ENCODE results near the gene RTN4RL2.
A peak's percentile ranks its signal among the peaks of the same experiment; 100 is the strongest.

DNA sequence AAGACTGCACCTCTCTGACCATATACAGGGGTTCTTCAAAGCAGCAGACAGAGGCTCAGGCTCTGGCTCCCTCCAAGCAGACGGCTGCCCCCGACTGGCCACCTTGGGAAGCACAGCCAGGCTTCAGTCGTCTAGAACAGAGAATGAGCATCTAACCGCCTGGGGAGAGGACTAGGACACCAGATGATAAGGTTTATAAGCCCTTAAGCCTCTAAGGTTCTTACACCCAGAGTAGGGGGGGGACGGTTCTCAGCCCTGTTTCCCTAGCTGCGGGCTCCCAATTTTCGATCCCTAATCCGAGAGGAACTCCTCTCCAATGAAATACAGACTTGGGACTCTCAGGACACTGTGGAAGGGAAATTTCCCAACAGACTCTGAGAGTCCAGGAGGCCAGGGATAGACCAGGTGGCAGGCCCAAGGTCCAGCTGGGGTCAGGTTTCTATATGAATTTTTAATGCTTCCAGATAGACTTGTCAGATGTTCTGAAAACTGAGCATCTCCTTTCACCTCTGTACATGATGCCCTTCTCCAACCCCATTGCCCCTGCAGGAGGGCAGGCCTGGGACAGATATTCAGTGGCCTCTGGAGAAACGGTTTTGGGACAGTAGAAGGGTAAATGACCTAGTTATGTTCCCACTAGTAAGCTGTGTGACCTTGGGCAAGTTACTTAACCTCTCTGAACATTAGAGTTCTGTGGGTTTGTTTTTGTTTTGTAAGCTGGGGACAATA, 20.2 kb downstream of the RTN4RL2 start:
- TF ChIP-seq, protein P1, sequence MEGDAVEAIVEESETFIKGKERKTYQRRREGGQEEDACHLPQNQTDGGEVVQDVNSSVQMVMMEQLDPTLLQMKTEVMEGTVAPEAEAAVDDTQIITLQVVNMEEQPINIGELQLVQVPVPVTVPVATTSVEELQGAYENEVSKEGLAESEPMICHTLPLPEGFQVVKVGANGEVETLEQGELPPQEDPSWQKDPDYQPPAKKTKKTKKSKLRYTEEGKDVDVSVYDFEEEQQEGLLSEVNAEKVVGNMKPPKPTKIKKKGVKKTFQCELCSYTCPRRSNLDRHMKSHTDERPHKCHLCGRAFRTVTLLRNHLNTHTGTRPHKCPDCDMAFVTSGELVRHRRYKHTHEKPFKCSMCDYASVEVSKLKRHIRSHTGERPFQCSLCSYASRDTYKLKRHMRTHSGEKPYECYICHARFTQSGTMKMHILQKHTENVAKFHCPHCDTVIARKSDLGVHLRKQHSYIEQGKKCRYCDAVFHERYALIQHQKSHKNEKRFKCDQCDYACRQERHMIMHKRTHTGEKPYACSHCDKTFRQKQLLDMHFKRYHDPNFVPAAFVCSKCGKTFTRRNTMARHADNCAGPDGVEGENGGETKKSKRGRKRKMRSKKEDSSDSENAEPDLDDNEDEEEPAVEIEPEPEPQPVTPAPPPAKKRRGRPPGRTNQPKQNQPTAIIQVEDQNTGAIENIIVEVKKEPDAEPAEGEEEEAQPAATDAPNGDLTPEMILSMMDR (IDR thresholded peaks at IDR 0.05): peak; percentile 73
- TF ChIP-seq, protein P2, sequence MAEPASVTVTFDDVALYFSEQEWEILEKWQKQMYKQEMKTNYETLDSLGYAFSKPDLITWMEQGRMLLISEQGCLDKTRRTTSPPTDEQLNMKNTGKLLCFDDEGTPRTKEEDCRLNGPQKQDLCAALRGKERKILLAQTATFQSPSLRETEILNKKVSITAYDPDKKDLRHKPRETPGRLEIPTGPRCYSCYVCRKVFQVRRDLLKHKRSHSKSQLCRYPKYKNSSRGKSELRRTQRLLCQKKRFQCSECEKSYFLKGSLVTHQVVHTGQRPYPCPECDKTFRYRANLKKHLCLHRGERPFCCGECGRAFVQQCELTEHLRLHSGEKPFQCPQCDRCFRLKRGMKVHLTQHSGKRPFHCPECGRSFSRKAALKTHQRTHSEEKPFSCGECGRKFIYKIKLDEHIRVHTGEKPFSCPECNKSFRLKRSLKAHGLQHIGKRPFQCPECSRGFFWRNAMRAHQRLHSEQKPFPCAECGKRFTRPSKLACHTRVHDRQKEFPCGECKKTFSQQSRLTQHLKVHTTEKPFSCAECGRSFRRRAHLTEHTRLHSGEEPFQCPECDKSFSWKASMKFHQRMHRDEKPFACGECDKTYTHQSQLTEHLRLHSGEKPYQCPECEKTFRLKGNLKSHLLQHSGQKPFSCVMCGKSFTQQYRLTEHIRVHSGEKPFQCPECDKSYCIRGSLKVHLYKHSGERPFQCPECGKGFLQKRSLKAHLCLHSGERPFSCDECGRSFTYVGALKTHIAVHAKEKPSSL (CRISPR knock-in tag; conservative IDR thresholded peaks at IDR 0.05): no peak
- TF ChIP-seq, protein P3, sequence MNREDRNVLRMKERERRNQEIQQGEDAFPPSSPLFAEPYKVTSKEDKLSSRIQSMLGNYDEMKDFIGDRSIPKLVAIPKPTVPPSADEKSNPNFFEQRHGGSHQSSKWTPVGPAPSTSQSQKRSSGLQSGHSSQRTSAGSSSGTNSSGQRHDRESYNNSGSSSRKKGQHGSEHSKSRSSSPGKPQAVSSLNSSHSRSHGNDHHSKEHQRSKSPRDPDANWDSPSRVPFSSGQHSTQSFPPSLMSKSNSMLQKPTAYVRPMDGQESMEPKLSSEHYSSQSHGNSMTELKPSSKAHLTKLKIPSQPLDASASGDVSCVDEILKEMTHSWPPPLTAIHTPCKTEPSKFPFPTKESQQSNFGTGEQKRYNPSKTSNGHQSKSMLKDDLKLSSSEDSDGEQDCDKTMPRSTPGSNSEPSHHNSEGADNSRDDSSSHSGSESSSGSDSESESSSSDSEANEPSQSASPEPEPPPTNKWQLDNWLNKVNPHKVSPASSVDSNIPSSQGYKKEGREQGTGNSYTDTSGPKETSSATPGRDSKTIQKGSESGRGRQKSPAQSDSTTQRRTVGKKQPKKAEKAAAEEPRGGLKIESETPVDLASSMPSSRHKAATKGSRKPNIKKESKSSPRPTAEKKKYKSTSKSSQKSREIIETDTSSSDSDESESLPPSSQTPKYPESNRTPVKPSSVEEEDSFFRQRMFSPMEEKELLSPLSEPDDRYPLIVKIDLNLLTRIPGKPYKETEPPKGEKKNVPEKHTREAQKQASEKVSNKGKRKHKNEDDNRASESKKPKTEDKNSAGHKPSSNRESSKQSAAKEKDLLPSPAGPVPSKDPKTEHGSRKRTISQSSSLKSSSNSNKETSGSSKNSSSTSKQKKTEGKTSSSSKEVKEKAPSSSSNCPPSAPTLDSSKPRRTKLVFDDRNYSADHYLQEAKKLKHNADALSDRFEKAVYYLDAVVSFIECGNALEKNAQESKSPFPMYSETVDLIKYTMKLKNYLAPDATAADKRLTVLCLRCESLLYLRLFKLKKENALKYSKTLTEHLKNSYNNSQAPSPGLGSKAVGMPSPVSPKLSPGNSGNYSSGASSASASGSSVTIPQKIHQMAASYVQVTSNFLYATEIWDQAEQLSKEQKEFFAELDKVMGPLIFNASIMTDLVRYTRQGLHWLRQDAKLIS (CRISPR knock-in tag; IDR thresholded peaks at IDR 0.05; ENCODE audit: borderline replicate concordance): no peak
- TF ChIP-seq, protein P4, sequence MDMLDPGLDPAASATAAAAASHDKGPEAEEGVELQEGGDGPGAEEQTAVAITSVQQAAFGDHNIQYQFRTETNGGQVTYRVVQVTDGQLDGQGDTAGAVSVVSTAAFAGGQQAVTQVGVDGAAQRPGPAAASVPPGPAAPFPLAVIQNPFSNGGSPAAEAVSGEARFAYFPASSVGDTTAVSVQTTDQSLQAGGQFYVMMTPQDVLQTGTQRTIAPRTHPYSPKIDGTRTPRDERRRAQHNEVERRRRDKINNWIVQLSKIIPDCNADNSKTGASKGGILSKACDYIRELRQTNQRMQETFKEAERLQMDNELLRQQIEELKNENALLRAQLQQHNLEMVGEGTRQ (CRISPR knock-in tag; IDR thresholded peaks at IDR 0.05): no peak
- TF ChIP-seq RELA (CRISPR knock-in tag; IDR thresholded peaks at IDR 0.05; ENCODE audit: borderline replicate concordance): no peak
- TF ChIP-seq, protein P5, sequence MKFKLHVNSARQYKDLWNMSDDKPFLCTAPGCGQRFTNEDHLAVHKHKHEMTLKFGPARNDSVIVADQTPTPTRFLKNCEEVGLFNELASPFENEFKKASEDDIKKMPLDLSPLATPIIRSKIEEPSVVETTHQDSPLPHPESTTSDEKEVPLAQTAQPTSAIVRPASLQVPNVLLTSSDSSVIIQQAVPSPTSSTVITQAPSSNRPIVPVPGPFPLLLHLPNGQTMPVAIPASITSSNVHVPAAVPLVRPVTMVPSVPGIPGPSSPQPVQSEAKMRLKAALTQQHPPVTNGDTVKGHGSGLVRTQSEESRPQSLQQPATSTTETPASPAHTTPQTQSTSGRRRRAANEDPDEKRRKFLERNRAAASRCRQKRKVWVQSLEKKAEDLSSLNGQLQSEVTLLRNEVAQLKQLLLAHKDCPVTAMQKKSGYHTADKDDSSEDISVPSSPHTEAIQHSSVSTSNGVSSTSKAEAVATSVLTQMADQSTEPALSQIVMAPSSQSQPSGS (CRISPR knock-in tag; IDR thresholded peaks at IDR 0.05; ENCODE audit: borderline replicate concordance, low read depth): no peak
- TF ChIP-seq, protein P6, sequence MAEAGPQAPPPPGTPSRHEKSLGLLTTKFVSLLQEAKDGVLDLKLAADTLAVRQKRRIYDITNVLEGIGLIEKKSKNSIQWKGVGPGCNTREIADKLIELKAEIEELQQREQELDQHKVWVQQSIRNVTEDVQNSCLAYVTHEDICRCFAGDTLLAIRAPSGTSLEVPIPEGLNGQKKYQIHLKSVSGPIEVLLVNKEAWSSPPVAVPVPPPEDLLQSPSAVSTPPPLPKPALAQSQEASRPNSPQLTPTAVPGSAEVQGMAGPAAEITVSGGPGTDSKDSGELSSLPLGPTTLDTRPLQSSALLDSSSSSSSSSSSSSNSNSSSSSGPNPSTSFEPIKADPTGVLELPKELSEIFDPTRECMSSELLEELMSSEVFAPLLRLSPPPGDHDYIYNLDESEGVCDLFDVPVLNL (CRISPR knock-in tag; IDR thresholded peaks at IDR 0.05; ENCODE audit: borderline replicate concordance, low read depth): no peak
- no peak for TF ChIP-seq FOXP1 (CRISPR knock-in tag; IDR thresholded peaks at IDR 0.05; ENCODE audit: borderline replicate concordance)
- no peak for TF ChIP-seq KAT7 (CRISPR knock-in tag; IDR thresholded peaks at IDR 0.05; ENCODE audit: borderline replicate concordance)
- TF ChIP-seq ATF1 (CRISPR knock-in tag; IDR thresholded peaks at IDR 0.05): no peak
- no peak for TF ChIP-seq ZNF263 (CRISPR knock-in tag; IDR thresholded peaks at IDR 0.05; ENCODE audit: low read depth)
- no peak for TF ChIP-seq CBFB (CRISPR knock-in tag; IDR thresholded peaks at IDR 0.05; ENCODE audit: low read depth)
- no peak for TF ChIP-seq NFE2L1 (CRISPR knock-in tag; IDR thresholded peaks at IDR 0.05)

Data from WTC11 (cell line).